ENCODE measurements around the gene PDE4D.

The PDE4D gene

GRCh38 chr5:59256331-59256730 is 637.2 kb downstream of the PDE4D start:
- TF ChIP-seq GABPA (IDR thresholded peaks at IDR 0.05; ENCODE audit: low read depth) (no peak), SPI1 (IDR thresholded peaks at IDR 0.05; ENCODE audit: borderline replicate concordance, low read depth) (no peak), POLR2AphosphoS5 (IDR thresholded peaks at IDR 0.05; ENCODE audit: low read depth) (no peak)
- TF ChIP-seq, protein P1, sequence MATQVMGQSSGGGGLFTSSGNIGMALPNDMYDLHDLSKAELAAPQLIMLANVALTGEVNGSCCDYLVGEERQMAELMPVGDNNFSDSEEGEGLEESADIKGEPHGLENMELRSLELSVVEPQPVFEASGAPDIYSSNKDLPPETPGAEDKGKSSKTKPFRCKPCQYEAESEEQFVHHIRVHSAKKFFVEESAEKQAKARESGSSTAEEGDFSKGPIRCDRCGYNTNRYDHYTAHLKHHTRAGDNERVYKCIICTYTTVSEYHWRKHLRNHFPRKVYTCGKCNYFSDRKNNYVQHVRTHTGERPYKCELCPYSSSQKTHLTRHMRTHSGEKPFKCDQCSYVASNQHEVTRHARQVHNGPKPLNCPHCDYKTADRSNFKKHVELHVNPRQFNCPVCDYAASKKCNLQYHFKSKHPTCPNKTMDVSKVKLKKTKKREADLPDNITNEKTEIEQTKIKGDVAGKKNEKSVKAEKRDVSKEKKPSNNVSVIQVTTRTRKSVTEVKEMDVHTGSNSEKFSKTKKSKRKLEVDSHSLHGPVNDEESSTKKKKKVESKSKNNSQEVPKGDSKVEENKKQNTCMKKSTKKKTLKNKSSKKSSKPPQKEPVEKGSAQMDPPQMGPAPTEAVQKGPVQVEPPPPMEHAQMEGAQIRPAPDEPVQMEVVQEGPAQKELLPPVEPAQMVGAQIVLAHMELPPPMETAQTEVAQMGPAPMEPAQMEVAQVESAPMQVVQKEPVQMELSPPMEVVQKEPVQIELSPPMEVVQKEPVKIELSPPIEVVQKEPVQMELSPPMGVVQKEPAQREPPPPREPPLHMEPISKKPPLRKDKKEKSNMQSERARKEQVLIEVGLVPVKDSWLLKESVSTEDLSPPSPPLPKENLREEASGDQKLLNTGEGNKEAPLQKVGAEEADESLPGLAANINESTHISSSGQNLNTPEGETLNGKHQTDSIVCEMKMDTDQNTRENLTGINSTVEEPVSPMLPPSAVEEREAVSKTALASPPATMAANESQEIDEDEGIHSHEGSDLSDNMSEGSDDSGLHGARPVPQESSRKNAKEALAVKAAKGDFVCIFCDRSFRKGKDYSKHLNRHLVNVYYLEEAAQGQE (IDR thresholded peaks at IDR 0.05; ENCODE audit: insufficient replicate concordance, low read depth) = no peak
- TF ChIP-seq, protein P2, sequence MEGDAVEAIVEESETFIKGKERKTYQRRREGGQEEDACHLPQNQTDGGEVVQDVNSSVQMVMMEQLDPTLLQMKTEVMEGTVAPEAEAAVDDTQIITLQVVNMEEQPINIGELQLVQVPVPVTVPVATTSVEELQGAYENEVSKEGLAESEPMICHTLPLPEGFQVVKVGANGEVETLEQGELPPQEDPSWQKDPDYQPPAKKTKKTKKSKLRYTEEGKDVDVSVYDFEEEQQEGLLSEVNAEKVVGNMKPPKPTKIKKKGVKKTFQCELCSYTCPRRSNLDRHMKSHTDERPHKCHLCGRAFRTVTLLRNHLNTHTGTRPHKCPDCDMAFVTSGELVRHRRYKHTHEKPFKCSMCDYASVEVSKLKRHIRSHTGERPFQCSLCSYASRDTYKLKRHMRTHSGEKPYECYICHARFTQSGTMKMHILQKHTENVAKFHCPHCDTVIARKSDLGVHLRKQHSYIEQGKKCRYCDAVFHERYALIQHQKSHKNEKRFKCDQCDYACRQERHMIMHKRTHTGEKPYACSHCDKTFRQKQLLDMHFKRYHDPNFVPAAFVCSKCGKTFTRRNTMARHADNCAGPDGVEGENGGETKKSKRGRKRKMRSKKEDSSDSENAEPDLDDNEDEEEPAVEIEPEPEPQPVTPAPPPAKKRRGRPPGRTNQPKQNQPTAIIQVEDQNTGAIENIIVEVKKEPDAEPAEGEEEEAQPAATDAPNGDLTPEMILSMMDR (IDR thresholded peaks at IDR 0.05; ENCODE audit: insufficient read depth, low read length) = no peak

DNA sequence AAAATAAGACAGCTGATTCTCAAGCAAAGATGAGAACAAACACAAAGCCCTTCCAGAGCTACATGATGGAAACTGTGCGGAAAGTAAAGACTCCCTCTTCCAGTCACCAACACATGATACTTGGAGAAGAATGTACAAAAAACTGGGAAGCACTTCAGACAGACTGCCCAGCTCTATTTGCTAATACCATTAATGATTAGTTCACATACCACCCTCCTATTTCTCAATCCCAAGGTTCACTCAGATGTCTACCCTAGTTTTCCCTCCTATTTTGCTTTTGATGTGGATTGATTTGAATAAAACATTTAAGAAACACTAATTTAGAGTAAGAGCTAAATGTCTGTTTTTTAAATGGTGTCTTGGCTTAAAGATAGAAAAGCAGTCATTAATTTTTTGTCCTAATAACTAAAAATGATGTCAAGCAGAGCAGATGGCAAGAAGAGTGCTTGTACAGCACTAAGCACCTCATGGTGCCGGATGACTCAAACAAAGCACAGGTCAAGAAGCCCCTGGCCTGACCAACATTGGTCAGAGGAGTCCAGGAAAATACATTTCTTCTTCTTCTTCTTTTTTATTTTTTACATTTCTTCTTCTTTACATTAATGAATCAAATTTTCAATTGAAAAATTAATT is 639.4 kb downstream of the PDE4D start:
- no peak for DNase-seq (ENCODE audit: low read depth in 1 of 2, low spot score in 1 of 2)

More at GRCh38 chr5:59256331-59256730, 637.2 kb downstream of the PDE4D start:
- no peak for DNase-seq (ENCODE audit: low read depth in 1 of 2, low spot score in 1 of 2)
- Histone ChIP-seq H3K27me3 (ENCODE audit: insufficient read depth, poor library complexity, severe bottlenecking) (no peaks in the 10 kb centered on the region), H3K4me3 (replicated peaks; ENCODE audit: insufficient read depth, low read length) (no peak overlapping the region), H3K27ac (replicated peaks) (no peak overlapping the region)

DNA sequence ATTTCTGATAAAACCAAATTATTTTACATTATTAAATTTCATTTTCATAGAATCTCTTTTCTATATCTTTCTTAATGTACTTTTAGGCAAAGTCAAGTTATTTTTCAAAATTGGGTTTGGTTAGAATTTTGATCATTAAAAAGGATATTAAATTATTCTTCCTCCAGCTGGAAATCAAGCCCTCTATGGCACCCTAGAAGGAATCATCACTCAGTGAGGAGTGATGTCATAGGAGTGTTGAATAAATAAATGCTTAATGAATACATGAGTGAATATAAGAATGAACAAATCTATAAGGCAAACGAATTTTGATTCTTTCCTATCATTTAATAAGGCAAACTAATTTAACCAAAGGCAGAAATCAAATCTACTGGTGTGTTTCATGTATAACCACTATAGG is 639.9 kb downstream of the PDE4D start:
- no peak overlapping the region for H3K4me3 ChIP-seq (replicated peaks; ENCODE audit: insufficient read depth, low read length)
- H3K27me3 ChIP-seq (ENCODE audit: insufficient read depth, poor library complexity, severe bottlenecking) = no peaks in the 10 kb centered on the region
- H3K27ac ChIP-seq (replicated peaks) = no peak overlapping the region
- no peak for DNase-seq (ENCODE audit: low read depth in 1 of 2, low spot score in 1 of 2)
- TF ChIP-seq GABPA (IDR thresholded peaks at IDR 0.05; ENCODE audit: low read depth) = no peak
- TF ChIP-seq SPI1 (IDR thresholded peaks at IDR 0.05; ENCODE audit: borderline replicate concordance, low read depth) = no peak
- TF ChIP-seq POLR2AphosphoS5 (IDR thresholded peaks at IDR 0.05; ENCODE audit: low read depth) = no peak
- TF ChIP-seq, protein P1 (IDR thresholded peaks at IDR 0.05; ENCODE audit: insufficient replicate concordance, low read depth) = no peak
- TF ChIP-seq, protein P2 (IDR thresholded peaks at IDR 0.05; ENCODE audit: insufficient read depth, low read length) = no peak

More for the DNA sequence above, 639.4 kb downstream of the PDE4D start:
- Histone ChIP-seq H3K27ac (replicated peaks) (no peak overlapping the region), H3K4me3 (replicated peaks; ENCODE audit: insufficient read depth, low read length) (no peak overlapping the region), H3K27me3 (ENCODE audit: insufficient read depth, poor library complexity, severe bottlenecking) (no peaks in the 10 kb centered on the region)
- TF ChIP-seq, protein P1 (IDR thresholded peaks at IDR 0.05; ENCODE audit: insufficient replicate concordance, low read depth) = no peak
- TF ChIP-seq, protein P2 (IDR thresholded peaks at IDR 0.05; ENCODE audit: insufficient read depth, low read length) = no peak
- TF ChIP-seq POLR2AphosphoS5 (IDR thresholded peaks at IDR 0.05; ENCODE audit: low read depth) = no peak
- no peak for TF ChIP-seq GABPA (IDR thresholded peaks at IDR 0.05; ENCODE audit: low read depth)
- TF ChIP-seq SPI1 (IDR thresholded peaks at IDR 0.05; ENCODE audit: borderline replicate concordance, low read depth) = no peak
